SJSA1 (cell line): Measurements from ENCODE around the gene RAD51B. TPM values are rescaled to one million over a fixed set of nuclear protein-coding genes. Genes with fewer than 3 reads are reported as not detected.

Source experiments
- DNase-seq, 2 experiments: peaks; one replicate each; pipeline ENCODE4 v3.0.0-alpha.2; 2015 to 2020; ENCODE audit warnings: low spot score in 2 of 2, low read depth in 1 of 2
- H3K27ac ChIP-seq: fragments of 250-450 bp; sonication (Bioruptor Pico); 2 replicates; pipeline ENCODE4 v1.5.1; 2020; ENCODE audit warnings: mild to moderate bottlenecking, moderate library complexity
- H3K27me3 ChIP-seq: fragments of 250-450 bp; sonication (Bioruptor Pico); replicated peaks from 2 replicates; pipeline ENCODE4 v1.5.1; 2020; ENCODE audit warnings: mild to moderate bottlenecking, moderate library complexity
- H3K36me3 ChIP-seq: fragments of 250-450 bp; sonication (Bioruptor Pico); 2 replicates; pipeline ENCODE4 v1.5.1; 2020; ENCODE audit warnings: mild to moderate bottlenecking
- H3K4me1 ChIP-seq: fragments of 250-450 bp; sonication (Bioruptor Pico); replicated peaks from 2 replicates; pipeline ENCODE4 v1.6.1; 2021; ENCODE audit warnings: mild to moderate bottlenecking
- H3K4me3 ChIP-seq: fragments of 250-450 bp; sonication (Bioruptor Pico); 2 replicates; pipeline ENCODE4 v1.5.1; 2020; ENCODE audit warnings: mild to moderate bottlenecking
- H3K9me3 ChIP-seq: fragments of 250-450 bp; sonication (Bioruptor Pico); replicated peaks from 2 replicates; pipeline ENCODE4 v1.5.1; 2020; ENCODE audit warnings: mild to moderate bottlenecking
- total RNA-seq: library from RNA; depleted of rRNA; stranded (reverse); fragments of >200 nt; shearing (Covaris generic); gene quantifications from 2 replicates; pipeline ENCODE4 v1.2.3, GENCODE V29; 2014

Gene RAD51B
- total RNA-seq, 1 experiment from 2014 or later: 4.7 TPM

DNA sequence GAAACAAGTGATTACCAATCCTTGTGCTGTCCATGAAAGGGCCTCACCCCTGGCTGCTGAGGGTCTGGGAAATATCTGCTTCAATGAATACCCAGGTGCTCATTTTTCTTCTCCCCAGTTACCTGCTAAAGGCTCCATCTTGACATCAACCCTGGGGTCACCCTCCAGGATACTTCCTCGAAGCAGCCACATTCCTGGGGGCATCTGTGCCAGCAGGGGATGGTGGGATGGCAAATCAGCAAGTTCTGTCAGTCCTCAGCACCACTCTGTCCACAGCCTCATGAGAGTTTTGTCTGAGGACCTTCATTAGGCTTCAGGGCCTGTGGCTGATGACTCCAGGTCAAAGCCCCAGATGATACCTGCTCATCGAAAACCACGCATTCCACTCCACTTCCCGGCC, 848.4 kb downstream of the RAD51B start:
- no peak overlapping the region for H3K4me3 ChIP-seq
- H3K4me1 ChIP-seq: peaks cover 16% of the 10 kb centered on the region
- peak in 1 of 2 experiments; percentile 18 for DNase-seq

GRCh38 chr14:68668531-68668930, 849.0 kb downstream of the RAD51B start:
- no peak overlapping the region for H3K4me3 ChIP-seq
- DNase-seq: peak in 1 of 2 experiments; percentile 5
- H3K27me3 ChIP-seq: no peaks in the 10 kb centered on the region
- no peaks in the 10 kb centered on the region for H3K9me3 ChIP-seq
- no peak overlapping the region for H3K27ac ChIP-seq
- H3K36me3 ChIP-seq: no peaks in the 10 kb centered on the region
- H3K4me1 ChIP-seq: peaks cover 16% of the 10 kb centered on the region

More for the DNA sequence above, 848.4 kb downstream of the RAD51B start:
- Histone ChIP-seq H3K27me3 (no peaks in the 10 kb centered on the region), H3K9me3 (no peaks in the 10 kb centered on the region), H3K27ac (no peak overlapping the region), H3K36me3 (no peaks in the 10 kb centered on the region)

- Histone ChIP-seq H3K36me3 (no peaks in the 10 kb centered on the region), H3K27me3 (no peaks in the 10 kb centered on the region), H3K4me1 (peaks cover 16% of the 10 kb centered on the region), H3K4me3 (no peak overlapping the region), H3K9me3 (no peaks in the 10 kb centered on the region), H3K27ac (no peak overlapping the region)
- peak in 1 of 2 experiments; percentile 14 for DNase-seq
Measured at GRCh38 chr14:68669111-68669511, 849.5 kb downstream of the RAD51B start.

- peak in 1 of 2 experiments; percentile 19 for DNase-seq
- H3K36me3 ChIP-seq: no peaks in the 10 kb centered on the region
- H3K27ac ChIP-seq: no peak overlapping the region
- H3K4me1 ChIP-seq: peaks cover 18% of the 10 kb centered on the region
- H3K4me3 ChIP-seq: no peak overlapping the region
- H3K27me3 ChIP-seq: no peaks in the 10 kb centered on the region
- H3K9me3 ChIP-seq: no peaks in the 10 kb centered on the region
Measured at GRCh38 chr14:68669603-68670358, 850.2 kb downstream of the RAD51B start.

DNA sequence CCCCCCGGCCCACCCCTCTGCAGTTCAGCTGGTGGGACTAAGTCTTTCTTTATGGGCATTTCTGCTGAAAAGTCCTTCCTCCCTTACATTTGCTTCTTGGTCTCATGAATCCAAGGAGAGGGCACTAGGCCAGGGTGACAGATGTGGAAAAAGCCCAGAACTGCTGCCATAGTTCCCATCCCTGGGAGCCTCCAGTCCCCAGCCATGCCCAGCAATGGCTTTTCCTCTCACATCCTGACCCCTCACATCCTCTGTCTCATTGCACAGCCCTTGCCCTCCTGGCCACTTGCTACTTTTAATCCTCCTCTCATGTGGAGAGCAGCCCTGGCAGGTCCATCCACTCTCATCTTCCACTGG, 850.8 kb downstream of the RAD51B start:
- Histone ChIP-seq H3K27ac (no peak overlapping the region), H3K27me3 (no peaks in the 10 kb centered on the region), H3K4me1 (peaks cover 24% of the 10 kb centered on the region), H3K4me3 (no peak overlapping the region), H3K9me3 (no peaks in the 10 kb centered on the region), H3K36me3 (no peaks in the 10 kb centered on the region)
- no peak for DNase-seq

GRCh38 chr14:68671909-68672308, 852.3 kb downstream of the RAD51B start:
- no peak for DNase-seq
- no peaks in the 10 kb centered on the region for H3K27me3 ChIP-seq
- no peak overlapping the region for H3K4me3 ChIP-seq
- H3K9me3 ChIP-seq: no peaks in the 10 kb centered on the region
- no peaks in the 10 kb centered on the region for H3K36me3 ChIP-seq
- H3K27ac ChIP-seq: no peak overlapping the region
- H3K4me1 ChIP-seq: peaks cover 14% of the 10 kb centered on the region

GRCh38 chr14:68672609-68673285, 853.2 kb downstream of the RAD51B start:
- no peak overlapping the region for H3K27ac ChIP-seq
- no peak for DNase-seq
- no peaks in the 10 kb centered on the region for H3K9me3 ChIP-seq
- no peaks in the 10 kb centered on the region for H3K27me3 ChIP-seq
- no peak overlapping the region for H3K4me3 ChIP-seq
- peaks cover 12% of the 10 kb centered on the region for H3K4me1 ChIP-seq
- no peaks in the 10 kb centered on the region for H3K36me3 ChIP-seq

GRCh38 chr14:68673464-68673863, 853.9 kb downstream of the RAD51B start:
- H3K27me3 ChIP-seq: no peaks in the 10 kb centered on the region
- H3K4me1 ChIP-seq: peaks cover 12% of the 10 kb centered on the region
- no peak overlapping the region for H3K27ac ChIP-seq
- H3K36me3 ChIP-seq: no peaks in the 10 kb centered on the region
- H3K4me3 ChIP-seq: no peak overlapping the region
- H3K9me3 ChIP-seq: no peaks in the 10 kb centered on the region
- DNase-seq: no peak

- Histone ChIP-seq H3K36me3 (no peaks in the 10 kb centered on the region), H3K27ac (peak overlapping the region; percentile 39), H3K4me1 (peaks cover 12% of the 10 kb centered on the region), H3K9me3 (no peaks in the 10 kb centered on the region), H3K27me3 (no peaks in the 10 kb centered on the region), H3K4me3 (no peak overlapping the region)
- DNase-seq: no peak
Measured at GRCh38 chr14:68674538-68675232, 855.1 kb downstream of the RAD51B start.

GRCh38 chr14:68675233-68675577, 855.6 kb downstream of the RAD51B start:
- Histone ChIP-seq H3K27ac (peak overlapping the region; percentile 39), H3K4me3 (no peak overlapping the region), H3K27me3 (no peaks in the 10 kb centered on the region), H3K4me1 (peaks cover 12% of the 10 kb centered on the region), H3K36me3 (no peaks in the 10 kb centered on the region), H3K9me3 (no peaks in the 10 kb centered on the region)
- peak in 1 of 2 experiments; percentile 62 for DNase-seq

GRCh38 chr14:68676511-68676943, 856.9 kb downstream of the RAD51B start:
- no peak overlapping the region for H3K4me3 ChIP-seq
- H3K4me1 ChIP-seq: peaks cover 13% of the 10 kb centered on the region
- H3K27ac ChIP-seq: no peak overlapping the region
- no peak for DNase-seq
- no peaks in the 10 kb centered on the region for H3K27me3 ChIP-seq
- no peaks in the 10 kb centered on the region for H3K36me3 ChIP-seq
- H3K9me3 ChIP-seq: no peaks in the 10 kb centered on the region

GRCh38 chr14:68677476-68677875, 857.9 kb downstream of the RAD51B start:
- H3K4me3 ChIP-seq: no peak overlapping the region

GRCh38 chr14:68677901-68678300, 858.3 kb downstream of the RAD51B start:
- DNase-seq: no peak
- no peaks in the 10 kb centered on the region for H3K27me3 ChIP-seq
- H3K4me3 ChIP-seq: no peak overlapping the region
- H3K9me3 ChIP-seq: no peaks in the 10 kb centered on the region
- H3K36me3 ChIP-seq: no peaks in the 10 kb centered on the region
- peaks cover 23% of the 10 kb centered on the region for H3K4me1 ChIP-seq
- H3K27ac ChIP-seq: no peak overlapping the region

More at GRCh38 chr14:68677476-68677875, 857.9 kb downstream of the RAD51B start:
- no peaks in the 10 kb centered on the region for H3K27me3 ChIP-seq
- no peak overlapping the region for H3K27ac ChIP-seq
- DNase-seq: no peak
- H3K36me3 ChIP-seq: no peaks in the 10 kb centered on the region
- H3K9me3 ChIP-seq: no peaks in the 10 kb centered on the region
- H3K4me1 ChIP-seq: peaks cover 22% of the 10 kb centered on the region

GRCh38 chr14:68678471-68678870, 858.9 kb downstream of the RAD51B start:
- Histone ChIP-seq H3K9me3 (no peaks in the 10 kb centered on the region), H3K27ac (no peak overlapping the region), H3K4me1 (peaks cover 29% of the 10 kb centered on the region), H3K36me3 (no peaks in the 10 kb centered on the region), H3K27me3 (no peaks in the 10 kb centered on the region), H3K4me3 (no peak overlapping the region)
- no peak for DNase-seq
